ENCODE data around the gene CCDC122.

CCDC122 gene

GRCh38 chr13:43877326-43877725 is 2.2 kb downstream of the CCDC122 start:
- DNase-seq (ENCODE audit: insufficient read length, low spot score) (no peak), FAIRE-seq (no peak)
- no peak for TF ChIP-seq CTCF (IDR thresholded peaks at IDR 0.05; ENCODE audit: insufficient read depth, missing control alignments)

DNA sequence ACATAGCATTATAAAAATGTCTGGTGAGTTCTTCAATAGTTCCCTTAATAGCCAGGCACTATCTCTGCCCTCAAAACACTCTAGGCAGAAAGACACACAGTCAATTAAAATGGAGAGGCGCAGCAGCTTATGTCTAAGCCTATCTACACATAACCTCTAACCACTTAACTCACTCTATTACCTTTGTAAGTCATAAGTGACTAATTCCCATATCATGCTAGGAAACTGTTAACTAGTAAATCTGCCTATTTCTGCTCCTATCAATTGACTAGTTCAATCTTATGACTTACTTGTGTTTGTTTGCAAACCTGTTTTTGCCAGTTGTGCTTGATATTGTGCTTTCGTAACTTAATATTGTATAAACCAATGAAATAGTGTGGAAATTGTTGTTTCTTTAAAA is 3.2 kb downstream of the CCDC122 start:
- DNase-seq (ENCODE audit: insufficient read length, low spot score) = no peak
- FAIRE-seq = no peak
- TF ChIP-seq CTCF (IDR thresholded peaks at IDR 0.05; ENCODE audit: insufficient read depth, missing control alignments) = no peak

- no peak for FAIRE-seq
- peak; percentile 68 for TF ChIP-seq CTCF (IDR thresholded peaks at IDR 0.05; ENCODE audit: insufficient read depth, missing control alignments)
- no peak for DNase-seq (ENCODE audit: insufficient read length, low spot score)
These were observed 4.9 kb downstream of the CCDC122 start for GRCh38 chr13:43874504-43875092.

DNA sequence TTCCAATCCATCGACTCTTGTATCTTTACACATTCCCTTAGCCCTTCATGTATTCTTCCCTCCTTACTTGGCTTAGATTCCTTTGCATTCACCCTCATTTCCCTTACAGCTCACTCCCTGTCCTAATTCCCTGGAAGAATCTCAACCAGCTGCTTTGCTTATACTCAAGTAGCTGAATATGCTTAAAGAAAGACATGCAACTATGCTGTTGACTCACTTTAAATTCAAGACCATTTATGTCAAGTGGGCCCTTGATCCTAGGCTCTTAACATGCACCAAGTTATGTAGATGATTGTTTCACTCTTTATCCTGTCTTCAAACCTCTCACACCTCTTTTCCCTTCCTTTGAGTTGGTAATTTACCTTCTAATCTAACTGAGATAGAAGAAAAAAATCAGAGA is 7.4 kb downstream of the CCDC122 start:
- FAIRE-seq (no peak), DNase-seq (ENCODE audit: insufficient read length, low spot score) (no peak)
- TF ChIP-seq CTCF (IDR thresholded peaks at IDR 0.05; ENCODE audit: insufficient read depth, missing control alignments) = no peak

DNA sequence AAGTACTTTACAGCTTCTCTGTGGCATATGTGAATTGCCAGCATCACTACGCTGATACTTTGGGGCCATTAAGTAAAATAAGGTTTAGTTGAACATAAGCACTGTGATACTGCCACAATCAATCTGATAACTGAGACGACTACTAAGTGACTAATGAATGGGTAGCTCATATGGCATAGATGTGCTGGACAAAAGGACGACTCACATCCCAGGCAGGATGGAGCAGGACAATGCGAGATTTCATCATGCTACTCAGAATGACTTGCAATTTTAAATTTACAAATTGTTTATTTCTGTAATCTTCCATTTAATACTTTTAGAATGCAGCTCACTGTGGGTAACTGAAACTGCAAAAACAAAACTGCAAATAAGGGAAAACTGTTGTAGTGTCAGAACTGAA is 13.6 kb downstream of the CCDC122 start:
- DNase-seq (ENCODE audit: insufficient read length, low spot score) = no peak
- no peak for FAIRE-seq
- TF ChIP-seq CTCF (IDR thresholded peaks at IDR 0.05; ENCODE audit: insufficient read depth, missing control alignments) = no peak

DNA sequence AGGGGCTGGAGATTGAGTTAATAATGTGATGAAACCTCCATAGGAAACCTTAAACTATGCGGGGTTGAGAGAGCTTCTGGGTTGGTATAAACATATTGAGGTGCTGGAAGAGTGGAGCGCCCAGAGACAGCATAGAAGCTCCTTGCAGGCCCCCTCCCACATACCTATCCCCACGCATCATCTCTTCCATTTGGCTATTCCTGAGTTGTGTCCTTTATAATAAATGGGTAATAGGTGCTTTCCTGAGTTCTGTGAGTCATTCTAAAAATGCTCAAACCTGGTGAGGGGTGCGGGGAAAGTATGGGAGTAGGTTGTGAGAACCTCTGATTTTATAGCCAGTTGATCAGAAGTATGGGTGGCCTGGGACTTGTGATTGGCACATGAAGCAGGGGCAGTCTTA is 14.6 kb downstream of the CCDC122 start:
- no peak for TF ChIP-seq CTCF (IDR thresholded peaks at IDR 0.05; ENCODE audit: insufficient read depth, missing control alignments)
- FAIRE-seq (no peak), DNase-seq (ENCODE audit: insufficient read length, low spot score) (no peak)

DNA sequence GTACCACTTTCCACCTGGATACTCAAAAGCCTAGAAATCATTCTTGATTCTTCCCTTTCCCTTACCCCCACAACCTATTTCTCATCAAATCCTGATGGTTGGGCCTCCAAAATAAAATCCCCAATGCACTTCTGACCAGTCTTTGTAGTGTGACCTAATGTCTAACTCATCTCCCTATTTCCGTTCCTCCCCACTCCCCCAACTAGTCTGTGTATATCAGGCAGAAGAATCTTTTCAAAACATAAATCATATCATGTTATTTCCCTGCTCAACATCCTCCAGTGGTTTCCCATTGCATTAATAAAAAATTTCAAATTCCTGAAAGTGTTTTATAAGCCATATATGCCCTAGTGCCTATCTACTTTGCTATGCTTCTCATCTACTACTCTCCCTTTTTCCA is 17.7 kb downstream of the CCDC122 start:
- DNase-seq (ENCODE audit: insufficient read length, low spot score) = no peak
- no peak for TF ChIP-seq CTCF (IDR thresholded peaks at IDR 0.05; ENCODE audit: insufficient read depth, missing control alignments)
- no peak for FAIRE-seq

All from D721Med (cell line).